Astrocyte (in vitro differentiated cells and primary cell): ENCODE data around the gene PCP4L1.

Source experiments
- CTCF ChIP-seq: IDR thresholded peaks from 2 replicates; pipeline ENCODE4 v1.5.1; 2011; ENCODE audit warnings: low read depth, mild to moderate bottlenecking, inconsistent platforms, low read length, moderate library complexity; ENCODE audit not compliant: insufficient read depth
- EZH2 ChIP-seq: IDR thresholded peaks from 2 replicates; pipeline ENCODE4 v1.6.1; 2012; ENCODE audit warnings: mild to moderate bottlenecking, low read length, inconsistent platforms; ENCODE audit not compliant: insufficient read depth

- TF ChIP-seq CTCF, result no peak
- TF ChIP-seq EZH2, result no peak
Measured at GRCh38 chr1:161304927-161305866, 46.7 kb downstream of the PCP4L1 start.
